ENCODE data around the gene CYB561D1.

Gene CYB561D1

DNA sequence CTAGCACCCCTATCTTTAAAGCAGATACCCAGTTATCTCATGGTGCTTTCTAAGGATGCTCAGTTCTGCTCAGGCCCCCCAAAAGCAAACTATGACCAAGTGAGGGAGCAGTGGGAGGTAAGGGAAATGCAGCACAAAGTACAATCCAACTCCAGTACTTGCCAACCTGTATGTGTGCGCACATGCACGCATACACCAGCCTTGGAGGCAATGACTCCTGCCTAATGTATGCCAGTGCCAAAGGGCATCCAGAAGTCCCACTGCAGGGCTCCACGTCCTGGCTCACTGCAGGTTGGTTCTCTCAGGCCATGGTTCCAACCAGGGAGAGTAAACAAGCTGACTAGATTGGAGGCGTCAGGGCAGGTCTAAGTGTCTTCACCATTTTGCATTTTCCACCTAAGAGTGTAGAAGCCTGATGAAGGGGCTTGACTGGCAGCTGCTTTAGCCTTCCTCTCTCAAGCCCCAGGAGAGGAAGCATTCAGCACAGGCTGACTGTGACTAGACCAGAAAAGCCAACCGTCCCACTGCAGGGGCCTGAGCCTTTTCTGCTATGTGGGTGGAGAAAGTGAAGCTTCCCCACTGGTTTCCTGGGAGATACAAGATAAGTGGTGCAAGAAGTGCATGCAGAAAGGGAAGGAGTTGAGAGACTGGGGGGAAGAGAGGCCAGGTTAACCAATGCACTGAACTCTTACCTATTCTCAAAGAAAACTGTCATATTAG lies 7.9 kb downstream of the CYB561D1 start:
- DNase-seq (ENCODE audit: low spot score) = no peak
- TF ChIP-seq, protein P1, sequence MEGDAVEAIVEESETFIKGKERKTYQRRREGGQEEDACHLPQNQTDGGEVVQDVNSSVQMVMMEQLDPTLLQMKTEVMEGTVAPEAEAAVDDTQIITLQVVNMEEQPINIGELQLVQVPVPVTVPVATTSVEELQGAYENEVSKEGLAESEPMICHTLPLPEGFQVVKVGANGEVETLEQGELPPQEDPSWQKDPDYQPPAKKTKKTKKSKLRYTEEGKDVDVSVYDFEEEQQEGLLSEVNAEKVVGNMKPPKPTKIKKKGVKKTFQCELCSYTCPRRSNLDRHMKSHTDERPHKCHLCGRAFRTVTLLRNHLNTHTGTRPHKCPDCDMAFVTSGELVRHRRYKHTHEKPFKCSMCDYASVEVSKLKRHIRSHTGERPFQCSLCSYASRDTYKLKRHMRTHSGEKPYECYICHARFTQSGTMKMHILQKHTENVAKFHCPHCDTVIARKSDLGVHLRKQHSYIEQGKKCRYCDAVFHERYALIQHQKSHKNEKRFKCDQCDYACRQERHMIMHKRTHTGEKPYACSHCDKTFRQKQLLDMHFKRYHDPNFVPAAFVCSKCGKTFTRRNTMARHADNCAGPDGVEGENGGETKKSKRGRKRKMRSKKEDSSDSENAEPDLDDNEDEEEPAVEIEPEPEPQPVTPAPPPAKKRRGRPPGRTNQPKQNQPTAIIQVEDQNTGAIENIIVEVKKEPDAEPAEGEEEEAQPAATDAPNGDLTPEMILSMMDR (IDR thresholded peaks at IDR 0.05; ENCODE audit: extremely low read depth, missing control alignments) = no peak

GRCh38 chr1:109502364-109502851 lies 8.5 kb downstream of the CYB561D1 start:
- TF ChIP-seq, protein P1 (IDR thresholded peaks at IDR 0.05; ENCODE audit: extremely low read depth, missing control alignments) = no peak
- DNase-seq (ENCODE audit: low spot score) = no peak

- no peak for DNase-seq (ENCODE audit: low spot score)
- TF ChIP-seq, protein P1 (IDR thresholded peaks at IDR 0.05; ENCODE audit: extremely low read depth, missing control alignments) = no peak
Measured at GRCh38 chr1:109503935-109504334, 10.0 kb downstream of the CYB561D1 start.

GRCh38 chr1:109504974-109505373 lies 11.1 kb downstream of the CYB561D1 start:
- TF ChIP-seq, protein P1 (IDR thresholded peaks at IDR 0.05; ENCODE audit: extremely low read depth, missing control alignments) = no peak
- no peak for DNase-seq (ENCODE audit: low spot score)

- no peak for DNase-seq (ENCODE audit: low spot score)
- TF ChIP-seq, protein P1 (IDR thresholded peaks at IDR 0.05; ENCODE audit: extremely low read depth, missing control alignments) = no peak
Measured at GRCh38 chr1:109508001-109508872, 14.3 kb downstream of the CYB561D1 start.

- TF ChIP-seq, protein P1 (IDR thresholded peaks at IDR 0.05; ENCODE audit: extremely low read depth, missing control alignments) = no peak
Measured at GRCh38 chr1:109508873-109509175, 14.9 kb downstream of the CYB561D1 start.

More at GRCh38 chr1:109508873-109509175, 14.9 kb downstream of the CYB561D1 start:
- DNase-seq (ENCODE audit: low spot score) = no peak

All from GM20000 (cell line).